IPS-18a (cell line): ENCODE data around the gene C1QTNF6.
"Not testable (repeated sequence)": the region's sequence is repeated elsewhere in the genome, so short reads cannot be mapped to it uniquely, and the experiment has no call there.

Source experiments
- H3K27ac ChIP-seq: one replicate; pipeline ENCODE4 v1.5.1; 2013; ENCODE audit warnings: low read length
- H3K27me3 ChIP-seq: one replicate; pipeline ENCODE4 v1.6.1; 2013; ENCODE audit warnings: mild to moderate bottlenecking, low read length; ENCODE audit not compliant: control insufficient read depth, insufficient read depth
- H3K36me3 ChIP-seq: one replicate; pipeline ENCODE4 v1.6.1; 2013; ENCODE audit warnings: low read depth, low read length; ENCODE audit not compliant: control insufficient read depth
- H3K4me1 ChIP-seq: one replicate; pipeline ENCODE4 v1.6.1; 2013; ENCODE audit warnings: low read depth, low read length; ENCODE audit not compliant: control insufficient read depth
- H3K4me3 ChIP-seq: one replicate; pipeline ENCODE4 v1.5.1; 2013; ENCODE audit warnings: low read length
- H3K9ac ChIP-seq: one replicate; pipeline ENCODE4 v1.6.1; 2013; ENCODE audit warnings: mild to moderate bottlenecking, low read length, moderate library complexity
- H3K9me3 ChIP-seq: one replicate; pipeline ENCODE4 v1.6.1; 2013; ENCODE audit warnings: low read depth, low read length; ENCODE audit not compliant: control insufficient read depth

The C1QTNF6 gene

DNA sequence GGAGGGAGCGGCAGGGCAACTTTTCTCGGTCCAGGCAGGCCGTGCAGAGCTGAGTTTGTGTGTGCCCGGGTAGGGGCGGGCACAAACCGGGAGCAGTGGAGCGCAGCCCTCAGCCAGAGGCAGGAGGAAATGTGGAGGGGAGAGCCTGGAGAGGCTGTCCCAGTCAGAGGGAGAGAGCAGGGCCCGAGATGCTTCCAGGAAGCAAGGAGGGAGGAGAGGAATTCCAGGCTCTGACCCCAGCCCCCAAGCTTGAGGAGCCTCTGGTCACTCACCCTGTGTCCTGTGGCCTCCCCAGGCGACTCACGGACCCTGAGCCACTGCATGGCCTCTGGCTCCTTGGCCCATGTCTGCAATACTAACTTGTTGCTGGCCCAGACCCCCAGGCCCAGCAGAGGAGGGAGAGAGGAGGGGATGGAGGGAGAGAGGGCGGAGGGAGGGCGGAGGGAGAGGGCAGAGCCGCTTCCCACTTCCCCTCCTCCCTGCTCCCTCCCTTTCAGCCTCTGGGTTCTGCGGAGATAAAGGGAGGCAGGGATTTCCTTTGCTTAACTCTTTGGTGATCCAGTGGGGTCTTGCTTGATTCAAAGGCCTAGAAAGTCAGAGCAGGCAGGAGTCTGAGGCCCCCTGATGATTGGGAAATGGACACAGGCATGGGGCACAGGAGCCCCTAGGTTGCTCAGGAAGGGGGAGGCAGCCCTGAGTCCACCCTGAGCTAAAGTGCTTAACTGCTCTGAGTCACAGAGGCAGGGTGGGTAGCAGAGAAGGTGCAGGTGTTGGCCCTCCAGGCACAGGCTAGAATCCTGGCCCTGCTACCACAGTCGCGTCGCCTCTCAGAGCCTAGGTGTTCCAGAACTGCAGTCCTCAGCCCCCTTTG is at the start of gene C1QTNF6:
C1QTNF6 (minus strand) TSS at position 357 of the 871 bp plus-strand sequence; CDS start at position 323, 34 bp downstream.
- peak within 1 kb of the TSS; percentile 35 for H3K4me3 ChIP-seq
- H3K27ac ChIP-seq = no peak within 1 kb of the TSS
- no peaks in the 10 kb centered on the region for H3K36me3 ChIP-seq
- H3K9ac ChIP-seq = peak within 1 kb of the TSS; percentile 8
- H3K27me3 ChIP-seq = no peaks in the 10 kb centered on the region
- H3K9me3 ChIP-seq = peaks cover 7% of the 10 kb centered on the region
- peaks cover 25% of the 10 kb centered on the region for H3K4me1 ChIP-seq

DNA sequence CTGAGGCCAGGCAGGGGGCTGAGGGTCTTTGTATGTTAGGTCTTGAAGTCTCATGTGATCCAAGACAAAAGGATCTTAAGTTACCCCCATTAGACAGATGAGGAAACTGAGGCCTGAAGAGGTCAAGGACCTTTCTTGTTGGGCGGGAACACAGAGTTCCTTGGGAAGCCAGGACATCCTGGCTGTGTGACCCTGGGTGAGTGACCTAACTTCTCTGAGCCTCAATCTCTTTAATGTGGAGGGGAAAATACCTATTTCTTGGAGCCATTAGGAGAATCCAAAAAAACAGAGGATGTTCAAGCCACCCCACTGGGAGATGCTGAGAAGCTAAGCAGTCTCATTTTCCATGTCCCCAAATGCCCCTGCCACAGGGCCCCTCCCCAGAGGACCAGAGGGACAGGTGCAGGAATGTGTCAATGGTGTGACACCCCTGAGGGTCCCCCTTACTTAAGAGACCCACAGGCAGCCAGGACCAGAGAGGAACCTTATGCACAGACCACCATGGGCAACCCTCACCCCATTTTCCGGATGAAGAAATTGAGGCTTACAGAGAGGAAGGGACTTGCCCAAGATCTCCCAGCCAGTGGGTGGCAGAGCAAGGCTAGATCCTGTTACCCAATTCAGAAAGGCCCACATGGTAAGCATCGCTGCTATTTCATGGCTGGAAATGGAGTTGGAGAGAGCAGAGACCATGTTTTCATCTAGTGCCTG is 48.0 kb upstream of the C1QTNF6 start:
- no peaks in the 10 kb centered on the region for H3K4me1 ChIP-seq
- H3K9me3 ChIP-seq = no peaks in the 10 kb centered on the region
- H3K36me3 ChIP-seq = no peaks in the 10 kb centered on the region
- H3K27ac ChIP-seq = no peak overlapping the region
- H3K27me3 ChIP-seq = no peaks in the 10 kb centered on the region
- no peak overlapping the region for H3K4me3 ChIP-seq
- no peak overlapping the region for H3K9ac ChIP-seq

DNA sequence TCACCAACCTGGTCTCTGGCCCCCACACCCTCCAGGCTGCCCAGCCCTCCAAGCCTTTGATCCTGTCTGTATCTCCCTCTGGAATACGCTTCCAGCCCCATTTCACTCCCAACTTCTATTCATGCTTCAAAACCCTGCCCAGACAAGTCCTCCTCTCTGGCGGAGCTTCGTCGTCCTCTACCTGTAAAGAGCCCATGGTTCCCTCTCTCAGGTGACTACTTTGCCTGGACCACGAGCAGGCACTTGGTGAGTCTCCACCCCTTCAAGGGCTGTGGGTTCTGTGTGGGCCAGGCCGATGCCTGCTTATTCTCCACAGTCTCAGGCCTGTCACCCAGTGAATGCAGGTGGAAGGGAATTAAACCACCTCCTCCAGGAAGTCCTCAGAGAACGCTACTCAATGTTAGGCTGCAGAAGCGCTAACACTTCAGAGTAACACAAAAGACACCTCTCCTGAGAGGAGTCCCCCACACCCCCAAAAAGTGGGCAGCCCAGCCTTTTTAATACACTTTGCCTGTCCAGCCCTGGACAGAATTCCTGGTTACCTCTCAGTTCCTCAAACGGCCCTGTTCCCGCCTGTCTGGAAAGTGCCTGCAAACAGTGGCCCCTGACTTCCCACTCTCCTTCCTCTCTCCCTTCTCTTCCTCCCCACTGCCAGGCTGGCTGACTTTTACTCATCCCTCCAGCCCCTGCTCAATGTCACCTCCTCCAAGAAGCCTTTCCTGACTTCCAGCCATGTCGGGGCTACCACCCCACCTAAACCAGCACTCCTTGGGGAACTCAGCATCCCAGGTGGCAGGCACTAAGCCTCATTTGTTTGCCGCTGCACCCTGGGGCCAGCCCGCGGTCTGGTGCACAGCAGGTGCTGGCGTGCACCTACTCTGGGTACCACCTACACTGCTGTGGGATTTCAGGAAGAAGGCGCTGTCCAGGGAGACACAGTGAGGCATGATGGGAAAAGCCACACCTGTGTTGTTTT is 47.0 kb upstream of the C1QTNF6 start:
- Histone ChIP-seq H3K4me1 (no peaks in the 10 kb centered on the region), H3K4me3 (no peak overlapping the region), H3K36me3 (no peaks in the 10 kb centered on the region), H3K27ac (no peak overlapping the region), H3K9ac (no peak overlapping the region), H3K9me3 (no peaks in the 10 kb centered on the region), H3K27me3 (no peaks in the 10 kb centered on the region)

DNA sequence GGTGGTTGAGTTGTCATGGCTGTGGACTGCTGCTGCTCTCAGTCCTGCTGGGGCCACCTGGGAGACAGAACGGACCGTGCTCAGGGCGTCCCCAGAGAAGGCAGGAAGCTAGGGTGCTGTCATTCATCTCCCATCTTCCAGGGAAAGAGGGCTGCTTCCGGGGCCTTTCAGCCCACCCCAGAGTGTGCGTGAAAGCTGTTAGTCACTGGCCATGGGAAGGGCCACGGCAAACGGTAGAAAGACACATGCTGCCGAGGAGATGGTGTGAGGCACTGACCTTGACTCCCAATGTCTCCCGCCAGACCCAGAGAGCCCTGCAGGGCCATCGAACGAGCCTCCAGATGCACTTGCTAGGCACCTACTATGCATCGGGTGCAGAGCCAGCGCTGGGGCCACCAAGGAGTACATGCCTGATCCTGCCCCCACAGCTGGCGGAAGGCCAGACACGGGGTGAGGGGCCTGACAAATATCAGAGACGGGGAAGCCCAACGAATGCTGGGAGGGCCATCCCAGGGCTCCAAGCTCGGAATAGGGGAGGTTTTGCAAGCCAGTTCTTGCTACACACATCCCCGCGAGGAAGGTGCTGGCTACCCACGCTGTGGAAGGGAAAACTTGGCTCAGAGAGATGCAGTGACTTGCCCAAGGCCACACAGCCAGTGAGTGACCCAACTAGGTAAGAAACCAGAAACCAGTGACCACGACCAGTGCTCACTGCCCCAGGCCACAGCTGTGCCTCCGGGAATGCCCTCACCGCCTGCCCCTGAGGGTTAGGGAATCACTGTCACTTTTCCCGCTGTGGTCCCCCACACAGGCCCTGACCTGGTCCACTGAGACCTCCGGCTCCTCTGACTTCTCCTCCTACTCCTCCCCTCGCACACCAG is 45.9 kb upstream of the C1QTNF6 start:
- H3K9me3 ChIP-seq = no peaks in the 10 kb centered on the region
- no peaks in the 10 kb centered on the region for H3K4me1 ChIP-seq
- no peak overlapping the region for H3K4me3 ChIP-seq
- H3K36me3 ChIP-seq = no peaks in the 10 kb centered on the region
- H3K9ac ChIP-seq = no peak overlapping the region
- no peaks in the 10 kb centered on the region for H3K27me3 ChIP-seq
- H3K27ac ChIP-seq = no peak overlapping the region

DNA sequence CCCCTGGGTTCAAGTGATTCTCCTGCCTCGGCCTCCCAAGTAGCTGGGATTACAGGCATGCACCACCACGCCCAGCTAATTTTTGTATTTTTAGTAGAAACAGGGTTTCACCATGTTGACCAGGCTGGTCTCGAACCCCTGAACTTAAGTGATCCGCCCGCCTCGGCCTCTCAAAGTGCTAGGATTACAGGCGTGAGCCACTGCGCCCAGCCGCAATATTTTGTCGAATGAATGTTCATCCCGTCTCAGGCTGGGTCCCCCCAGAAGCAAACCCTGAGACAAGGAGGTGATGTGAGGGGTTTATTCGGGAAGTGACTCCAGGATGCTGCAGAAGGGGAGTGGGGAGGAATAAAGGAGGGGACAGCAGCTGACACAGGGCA is 45.3 kb upstream of the C1QTNF6 start:
- H3K27me3 ChIP-seq, H3K36me3 ChIP-seq, H3K4me3 ChIP-seq, H3K4me1 ChIP-seq, H3K9me3 ChIP-seq, H3K27ac ChIP-seq, H3K9ac ChIP-seq: not testable (repeated sequence)

DNA sequence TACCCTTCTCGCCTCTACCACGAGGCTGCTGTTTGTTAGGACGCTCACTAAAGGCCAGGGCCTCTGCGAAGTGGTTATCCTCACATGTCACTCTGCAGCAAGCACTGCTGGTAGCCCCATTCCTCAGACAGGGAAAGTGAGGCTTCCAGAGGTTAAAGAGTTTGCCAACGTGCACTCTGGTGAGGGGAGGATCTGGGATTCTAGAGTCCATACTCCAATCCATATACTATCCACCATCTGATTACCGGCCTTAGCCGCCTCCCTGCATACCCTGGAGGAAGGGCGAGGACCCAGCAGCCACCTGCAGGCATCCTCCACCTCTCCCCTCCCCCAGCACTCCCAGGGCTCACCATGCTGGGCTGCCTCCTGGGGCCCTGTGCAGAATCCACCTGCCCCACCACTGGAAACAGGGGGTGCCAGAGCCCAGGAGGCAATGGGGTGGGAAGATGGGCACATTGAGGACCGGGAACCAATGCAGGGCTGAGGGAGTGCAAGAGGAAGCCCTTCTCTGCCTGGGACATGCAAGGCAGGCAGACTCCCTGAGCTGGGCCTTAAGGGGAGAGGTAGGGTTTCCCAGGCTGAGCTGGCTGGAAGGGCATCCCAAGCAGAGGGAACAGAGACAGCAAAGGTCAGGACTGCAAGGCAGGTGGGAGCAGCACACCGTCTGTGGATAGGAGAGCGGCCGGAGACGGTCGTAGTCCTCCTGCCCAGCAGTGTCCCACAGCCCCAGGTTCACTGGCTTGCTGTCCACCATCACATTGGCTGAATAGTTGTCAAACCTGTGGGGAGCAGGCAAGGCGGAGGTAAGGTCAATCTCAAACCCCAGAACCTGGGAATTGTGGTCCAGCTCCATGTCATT is 44.3 kb upstream of the C1QTNF6 start:
- H3K4me3 ChIP-seq = no peak overlapping the region
- H3K27ac ChIP-seq = no peak overlapping the region
- no peaks in the 10 kb centered on the region for H3K9me3 ChIP-seq
- no peak overlapping the region for H3K9ac ChIP-seq
- H3K36me3 ChIP-seq = no peaks in the 10 kb centered on the region
- no peaks in the 10 kb centered on the region for H3K27me3 ChIP-seq
- H3K4me1 ChIP-seq = no peaks in the 10 kb centered on the region

DNA sequence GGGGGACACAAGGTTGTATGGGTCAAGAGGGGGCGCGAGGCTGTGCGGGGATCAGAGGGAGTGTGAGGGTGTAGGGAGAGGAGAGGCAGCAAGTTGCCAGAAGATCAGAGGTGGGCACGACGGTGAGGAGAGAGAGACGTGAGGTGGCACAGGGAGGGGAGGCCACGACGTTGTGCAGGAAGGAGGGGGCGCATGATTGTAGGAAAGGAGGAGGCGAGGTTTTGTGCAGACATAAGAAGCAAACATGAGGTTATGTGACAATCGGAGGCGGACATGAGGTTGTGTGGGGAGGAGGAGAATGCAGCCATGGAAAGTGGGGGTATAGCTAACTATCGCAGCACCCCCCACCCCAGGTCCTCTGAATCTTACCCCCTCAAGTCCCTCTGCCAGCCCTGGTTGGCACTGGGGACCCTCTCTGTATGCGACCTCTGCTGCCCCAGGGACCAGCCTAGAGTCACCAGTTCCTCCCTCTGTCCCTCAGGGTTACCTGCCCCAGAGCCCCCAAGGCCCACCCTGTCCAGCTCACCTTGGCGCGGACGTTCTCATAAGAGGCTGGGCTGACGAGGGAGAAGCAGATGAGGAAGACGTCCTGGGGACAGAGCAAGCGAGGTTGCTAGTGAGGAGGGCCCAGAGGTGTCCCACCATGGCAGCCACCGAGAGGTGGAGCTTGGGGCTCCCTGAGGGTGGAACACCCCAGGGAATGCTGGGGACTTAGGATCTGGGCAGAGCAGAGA is 43.5 kb upstream of the C1QTNF6 start:
- Histone ChIP-seq H3K27ac (no peak overlapping the region), H3K9ac (no peak overlapping the region), H3K4me1 (no peaks in the 10 kb centered on the region)

DNA sequence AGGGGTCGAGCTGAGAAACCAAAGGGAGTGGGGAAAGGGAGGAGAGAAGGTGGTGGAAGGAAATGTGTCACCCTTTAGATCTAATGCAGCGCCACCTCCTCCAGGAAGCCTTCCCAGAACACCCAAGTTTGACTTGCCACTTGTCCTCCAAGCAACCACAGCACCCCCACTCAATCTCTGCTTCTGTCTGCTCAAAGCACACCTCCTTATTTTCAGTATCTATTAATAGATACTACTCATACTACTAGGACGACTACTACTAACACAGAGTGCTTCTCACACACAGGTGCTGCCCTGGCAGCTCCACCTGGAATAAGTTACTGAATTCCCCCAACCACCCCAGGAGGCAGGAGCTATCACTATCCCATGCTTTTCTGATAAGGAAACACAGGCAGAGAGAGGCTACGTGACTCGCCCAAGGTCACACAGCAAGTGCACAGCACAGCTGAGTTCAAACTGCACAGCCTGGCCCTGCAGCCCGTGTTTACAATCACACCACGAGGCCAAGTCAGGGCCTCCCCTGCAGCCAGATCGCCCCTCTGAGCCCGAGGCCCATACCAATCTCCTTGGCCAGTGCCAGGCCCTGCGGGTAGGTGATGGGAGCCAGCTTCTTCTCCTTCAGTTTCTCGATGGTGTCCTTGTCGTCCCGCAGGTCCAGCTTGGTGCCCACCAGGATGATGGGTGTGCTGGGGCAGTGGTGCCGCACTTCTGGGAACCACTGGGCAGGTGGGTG is 42.8 kb upstream of the C1QTNF6 start:
- no peaks in the 10 kb centered on the region for H3K9me3 ChIP-seq
- no peaks in the 10 kb centered on the region for H3K4me1 ChIP-seq
- H3K27me3 ChIP-seq = no peaks in the 10 kb centered on the region
- no peak overlapping the region for H3K9ac ChIP-seq
- H3K27ac ChIP-seq = no peak overlapping the region
- H3K36me3 ChIP-seq = no peaks in the 10 kb centered on the region
- no peak overlapping the region for H3K4me3 ChIP-seq

More for the DNA sequence above, 43.5 kb upstream of the C1QTNF6 start:
- Histone ChIP-seq H3K4me3 (no peak overlapping the region), H3K36me3 (no peaks in the 10 kb centered on the region), H3K27me3 (no peaks in the 10 kb centered on the region), H3K9me3 (no peaks in the 10 kb centered on the region)

DNA sequence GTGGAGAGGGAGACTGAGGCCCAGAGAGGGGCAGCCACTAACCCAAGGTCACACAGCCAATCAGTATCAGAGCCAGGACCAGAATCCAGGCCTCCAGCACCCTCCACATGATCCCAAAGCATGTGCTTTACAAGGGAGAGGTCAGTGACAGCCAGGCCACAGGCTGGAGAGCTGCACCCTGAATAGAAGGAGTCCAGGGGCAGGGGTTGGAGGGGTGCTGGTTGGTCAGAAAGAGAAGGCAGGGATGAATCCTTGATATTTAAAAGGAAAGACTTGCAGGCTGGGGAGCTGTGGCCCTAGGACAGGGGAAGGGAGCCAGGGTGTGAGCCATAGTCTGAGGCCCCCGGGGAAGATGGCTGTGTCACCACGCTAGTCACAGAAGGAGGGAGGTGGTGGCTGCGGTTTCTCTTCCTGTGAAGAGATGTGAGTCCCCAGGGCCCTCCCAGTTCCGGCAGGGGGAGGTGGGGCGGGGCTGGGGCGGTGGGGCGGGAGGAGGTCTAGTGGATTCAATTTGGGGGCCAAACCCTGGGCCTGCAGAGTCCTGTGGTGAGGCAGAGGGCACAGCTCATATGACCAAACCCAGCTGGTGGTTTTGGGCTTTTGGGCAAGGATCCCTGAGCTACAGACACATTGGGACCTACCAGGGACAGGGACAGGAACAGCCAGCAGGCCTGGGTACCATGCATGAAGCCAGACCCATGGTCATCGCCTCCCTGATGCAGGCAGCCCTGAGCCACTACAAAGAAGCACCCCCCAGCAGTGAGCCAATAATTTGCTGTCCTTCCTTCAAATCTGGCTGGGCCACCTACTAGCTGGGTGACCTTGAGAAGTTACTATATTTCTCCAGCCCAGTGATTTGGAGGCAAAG is 42.0 kb upstream of the C1QTNF6 start:
- Histone ChIP-seq H3K9ac (no peak overlapping the region), H3K27me3 (no peaks in the 10 kb centered on the region), H3K4me1 (no peaks in the 10 kb centered on the region), H3K36me3 (no peaks in the 10 kb centered on the region), H3K27ac (no peak overlapping the region), H3K4me3 (no peak overlapping the region), H3K9me3 (no peaks in the 10 kb centered on the region)
